Vagina (tissue), 2 donors: ENCODE data around the gene HOXA9. TPM values are rescaled to one million over a fixed set of nuclear protein-coding genes. Genes with fewer than 3 reads are reported as not detected.
A peak's percentile ranks its signal among the peaks of the same experiment; 100 is the strongest.

Source experiments
- DNase-seq, 2 donors: peaks; one replicate each; pipeline ENCODE4 v3.0.0-alpha.2; 2017; ENCODE audit errors: extremely low spot score in 2 of 2
- H3K27ac ChIP-seq: fragments of 200-600 bp; sonication (generic); one replicate; pipeline ENCODE4 v1.5.1; 2019
- H3K27me3 ChIP-seq: fragments of 200-600 bp; sonication (generic); one replicate; pipeline ENCODE4 v1.5.1; 2019
- H3K36me3 ChIP-seq, 2 donors: fragments of 200-600 bp; sonication (generic); one replicate each; pipeline ENCODE4 v1.5.1; 2017 to 2019
- H3K4me1 ChIP-seq: fragments of 200-600 bp; sonication (generic); one replicate; pipeline ENCODE4 v1.5.1; 2019
- H3K4me3 ChIP-seq, 2 donors: fragments of 200-600 bp; sonication (generic); 1 replicate in 1 of 2; 2 replicates in 1 of 2; pipeline ENCODE4 v1.5.1; 2016 to 2019
- H3K9me3 ChIP-seq: fragments of 200-600 bp; sonication (generic); one replicate; pipeline ENCODE4 v1.5.1; 2019
- POLR2A ChIP-seq, 2 donors: fragments of 450-650 bp; IDR thresholded peaks; one replicate each; pipeline ENCODE4 v1.6.1; 2017; ENCODE audit warnings: antibody characterized with exemption in 2 of 2, mild to moderate bottlenecking in 2 of 2, moderate library complexity in 2 of 2
- POLR2AphosphoS5 ChIP-seq, 2 donors: sonication (generic); formaldehyde crosslinking; IDR thresholded peaks; one replicate each; pipeline ENCODE4 v1.9.0; 2017; ENCODE audit warnings: antibody characterized with exemption in 2 of 2, mild to moderate bottlenecking in 2 of 2, low read depth in 1 of 2; ENCODE audit not compliant: insufficient read depth in 1 of 2
- intact Hi-C: fragments of 100-400 bp; cut with DNase I; formaldehyde crosslinking; loops from one replicate; pipeline ENCODE4 v1.15.1; 2023
- total RNA-seq: library from RNA; depleted of rRNA; stranded (reverse); fragments of >200 nt; gene quantifications from one replicate; pipeline ENCODE4 v1.2.3, GENCODE V29; 2016
- TF ChIP-seq, protein P1 (sequence below), 3 experiments: fragments of 450-650 bp in 2 of 3; fragments of 200-600 bp in 1 of 3; sonication (generic) in 1 of 3; IDR thresholded peaks; one replicate each; pipeline ENCODE4 v1.5.1; 2017 to 2019; ENCODE audit warnings: antibody characterized with exemption in 3 of 3, mild to moderate bottlenecking in 2 of 3, moderate library complexity in 2 of 3

Gene HOXA9
- total RNA-seq, 1 donor from 2014 or later: 13.0 TPM

DNA sequence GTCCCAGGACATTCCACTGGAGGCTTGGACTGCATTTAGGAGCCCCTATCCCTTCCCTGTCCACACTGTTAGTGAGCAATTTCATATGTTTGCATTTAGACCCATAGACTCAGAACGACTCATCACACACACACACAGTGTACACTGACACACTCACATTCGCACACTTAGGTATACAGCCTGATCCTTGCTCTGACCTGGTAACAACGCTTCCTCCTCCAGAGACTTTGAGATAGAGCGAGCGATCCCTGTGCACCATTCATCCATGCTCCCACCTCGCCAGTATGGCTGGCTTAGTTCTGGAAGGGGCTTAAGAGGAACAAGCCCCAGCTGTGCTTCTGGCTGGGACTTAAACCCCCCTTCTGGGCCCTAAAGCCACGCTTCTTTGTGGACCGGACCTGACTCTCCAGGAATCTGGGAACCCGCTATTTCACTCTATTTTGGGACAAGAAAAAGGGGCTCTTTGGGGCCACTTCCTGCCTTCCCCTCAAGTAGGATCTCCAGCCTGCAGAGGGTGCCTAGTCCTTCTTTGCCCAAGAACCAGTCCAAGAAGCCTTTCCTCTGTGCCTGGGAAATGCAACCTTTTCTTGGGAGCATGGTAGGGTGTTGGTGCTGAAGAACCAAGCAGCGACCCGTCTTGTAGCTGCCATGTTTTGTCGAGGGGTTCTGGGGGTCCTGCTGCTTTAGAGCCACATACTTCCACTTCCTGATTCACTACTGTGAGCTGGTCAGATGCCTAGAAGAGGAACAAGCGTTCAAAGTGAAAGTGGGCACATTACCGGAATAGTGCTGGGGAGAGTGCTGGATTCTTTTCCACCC, 35.6 kb upstream of the HOXA9 start:
- H3K27ac ChIP-seq: peak overlapping the region; percentile 93
- peak overlapping the region; percentile 88 to 91 for H3K4me3 ChIP-seq
- peaks cover 42% of the 10 kb centered on the region for H3K4me1 ChIP-seq
- peaks cover 11% of the 10 kb centered on the region for H3K27me3 ChIP-seq
- TF ChIP-seq POLR2A (IDR thresholded peaks at IDR 0.05): no peak
- TF ChIP-seq POLR2AphosphoS5 (IDR thresholded peaks at IDR 0.05; ENCODE audit: insufficient read depth in 1 of 2, low read depth in 1 of 2): no peak
- TF ChIP-seq, protein P1, sequence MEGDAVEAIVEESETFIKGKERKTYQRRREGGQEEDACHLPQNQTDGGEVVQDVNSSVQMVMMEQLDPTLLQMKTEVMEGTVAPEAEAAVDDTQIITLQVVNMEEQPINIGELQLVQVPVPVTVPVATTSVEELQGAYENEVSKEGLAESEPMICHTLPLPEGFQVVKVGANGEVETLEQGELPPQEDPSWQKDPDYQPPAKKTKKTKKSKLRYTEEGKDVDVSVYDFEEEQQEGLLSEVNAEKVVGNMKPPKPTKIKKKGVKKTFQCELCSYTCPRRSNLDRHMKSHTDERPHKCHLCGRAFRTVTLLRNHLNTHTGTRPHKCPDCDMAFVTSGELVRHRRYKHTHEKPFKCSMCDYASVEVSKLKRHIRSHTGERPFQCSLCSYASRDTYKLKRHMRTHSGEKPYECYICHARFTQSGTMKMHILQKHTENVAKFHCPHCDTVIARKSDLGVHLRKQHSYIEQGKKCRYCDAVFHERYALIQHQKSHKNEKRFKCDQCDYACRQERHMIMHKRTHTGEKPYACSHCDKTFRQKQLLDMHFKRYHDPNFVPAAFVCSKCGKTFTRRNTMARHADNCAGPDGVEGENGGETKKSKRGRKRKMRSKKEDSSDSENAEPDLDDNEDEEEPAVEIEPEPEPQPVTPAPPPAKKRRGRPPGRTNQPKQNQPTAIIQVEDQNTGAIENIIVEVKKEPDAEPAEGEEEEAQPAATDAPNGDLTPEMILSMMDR (IDR thresholded peaks at IDR 0.05): no peak
- intact Hi-C loops: loop anchor here (5.0 to 10.0 kb wide), 2 partner anchors 376 to 724 kb away; no protein-coding TSS in a partner anchor
- no peaks in the 10 kb centered on the region for H3K36me3 ChIP-seq
- no peaks in the 10 kb centered on the region for H3K9me3 ChIP-seq
- peak; percentile 90 to 93 for DNase-seq

DNA sequence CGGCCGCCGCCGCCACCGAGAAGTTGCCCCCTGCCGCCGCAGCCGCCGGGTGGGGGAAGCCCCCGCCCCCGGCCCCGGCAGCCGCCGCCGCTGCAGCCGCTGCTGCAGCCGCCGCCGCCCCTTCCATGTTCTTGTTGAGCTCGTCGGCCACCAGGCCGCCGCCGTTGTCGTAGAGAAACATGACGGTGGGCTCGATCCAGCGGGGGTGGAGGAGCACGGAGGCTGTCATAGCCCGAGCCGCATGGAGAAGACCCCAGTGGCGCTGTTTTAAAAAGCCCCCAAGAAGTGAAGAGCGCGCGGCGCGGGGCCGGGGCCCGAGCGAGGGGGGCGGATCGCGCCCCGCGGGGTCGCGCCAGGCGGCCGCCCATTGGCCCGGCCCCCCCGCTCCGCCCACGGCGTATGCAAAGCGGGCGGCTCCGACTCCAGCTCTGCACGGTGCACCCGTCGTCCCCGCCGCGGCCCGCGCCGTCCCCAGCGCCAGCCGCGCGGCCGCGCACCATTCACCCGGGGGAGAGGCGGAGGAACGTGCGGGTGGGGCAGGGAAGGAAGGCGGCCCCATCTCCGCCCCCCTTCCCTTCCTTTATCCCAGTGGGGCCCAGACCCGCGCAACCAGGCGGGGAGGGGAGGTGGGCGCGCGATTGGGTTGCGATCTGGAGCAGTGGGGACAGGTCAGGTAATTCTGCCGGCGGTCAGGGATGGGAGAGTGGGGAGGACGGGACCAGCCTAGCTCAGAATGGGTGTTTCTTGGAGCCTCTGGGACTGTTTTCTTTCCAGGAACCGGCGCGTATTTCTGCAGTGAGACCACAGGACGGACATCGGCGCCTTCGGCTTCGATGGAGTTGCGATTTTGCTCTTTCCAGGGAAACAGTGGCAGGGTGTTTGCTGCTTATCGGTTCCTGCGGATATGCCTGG, 34.8 kb upstream of the HOXA9 start, which contains the start of gene HOXA13:
HOXA13 (minus strand) TSS at position 243 of the 912 bp plus-strand sequence; CDS start at position 229, 14 bp downstream.
- no peaks in the 10 kb centered on the region for H3K36me3 ChIP-seq
- no peaks in the 10 kb centered on the region for H3K9me3 ChIP-seq
- peak within 1 kb of the TSS; percentile 88 to 91 for H3K4me3 ChIP-seq
- TF ChIP-seq POLR2AphosphoS5 (IDR thresholded peaks at IDR 0.05; ENCODE audit: insufficient read depth in 1 of 2, low read depth in 1 of 2): peak; percentile 64 to 98
- TF ChIP-seq, protein P1 (IDR thresholded peaks at IDR 0.05): no peak
- peak in 1 of 2 donors; percentile 88 for TF ChIP-seq POLR2A (IDR thresholded peaks at IDR 0.05)
- peak; percentile 90 to 92 for DNase-seq
- H3K27ac ChIP-seq: peak within 1 kb of the TSS; percentile 99
- H3K27me3 ChIP-seq: peaks cover 11% of the 10 kb centered on the region
- intact Hi-C loops: loop anchor here (5.0 to 10.0 kb wide), 3 partner anchors 377 to 725 kb away; no protein-coding TSS in a partner anchor
- peaks cover 39% of the 10 kb centered on the region for H3K4me1 ChIP-seq

DNA sequence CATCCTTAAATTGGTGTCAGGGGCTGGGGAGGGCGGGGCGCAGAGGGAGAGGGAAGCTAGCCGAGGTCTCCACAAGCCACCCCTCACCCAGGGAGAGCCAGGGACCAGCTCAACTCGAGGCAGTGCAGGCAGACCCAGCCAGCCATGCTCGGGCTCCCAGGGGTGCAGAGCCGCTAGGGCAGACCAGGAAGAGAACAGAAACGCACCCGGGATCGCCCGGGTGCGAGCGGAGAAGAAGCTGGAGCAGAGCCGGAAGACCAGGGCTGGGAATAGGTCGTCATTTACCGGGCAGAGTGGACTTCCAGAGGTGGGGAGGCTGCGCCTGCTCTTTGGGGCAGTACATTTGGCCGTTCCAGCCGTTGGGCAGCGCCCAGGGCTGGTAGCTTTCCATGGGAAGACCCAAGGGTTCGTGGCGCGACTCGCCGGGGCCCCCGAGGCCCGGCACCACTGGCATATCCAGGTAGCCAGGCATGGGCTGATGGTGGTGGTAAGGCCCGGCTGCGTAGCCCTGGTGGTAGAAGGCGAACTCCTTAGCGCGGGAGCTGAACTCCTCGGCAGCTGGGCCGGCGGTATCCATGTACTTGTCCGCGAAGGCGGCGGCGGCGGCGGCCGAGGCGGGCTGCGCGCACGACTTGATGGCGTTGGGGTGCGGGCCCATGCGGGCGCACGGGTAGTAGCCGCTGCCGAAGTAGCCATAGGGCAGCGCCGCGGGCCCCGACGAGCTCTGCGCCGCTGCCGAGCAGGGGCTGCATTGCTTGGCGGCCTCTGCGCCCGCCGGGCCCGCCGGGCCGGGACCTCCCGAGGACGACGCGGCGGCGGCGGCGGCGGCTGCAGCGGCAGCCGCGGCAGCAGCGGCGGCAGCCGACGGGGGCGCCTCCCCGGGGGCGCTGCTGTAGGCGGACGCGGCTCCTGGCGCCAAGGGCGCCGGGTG, 33.8 kb upstream of the HOXA9 start:
- Histone ChIP-seq H3K4me3 (peak overlapping the region; percentile 88 to 91), H3K27me3 (peaks cover 11% of the 10 kb centered on the region), H3K27ac (peak overlapping the region; percentile 99), H3K36me3 (no peaks in the 10 kb centered on the region), H3K4me1 (peaks cover 29% of the 10 kb centered on the region), H3K9me3 (no peaks in the 10 kb centered on the region)
- intact Hi-C loops: loop anchor here (10.0 kb wide), 1 partner anchor 576 kb away; no protein-coding TSS in a partner anchor
- DNase-seq: peak in 1 of 2 donors; percentile 86
- TF ChIP-seq POLR2A (IDR thresholded peaks at IDR 0.05): no peak
- TF ChIP-seq POLR2AphosphoS5 (IDR thresholded peaks at IDR 0.05; ENCODE audit: insufficient read depth in 1 of 2, low read depth in 1 of 2): peak in 1 of 2 donors; percentile 41
- TF ChIP-seq, protein P1 (IDR thresholded peaks at IDR 0.05): no peak

DNA sequence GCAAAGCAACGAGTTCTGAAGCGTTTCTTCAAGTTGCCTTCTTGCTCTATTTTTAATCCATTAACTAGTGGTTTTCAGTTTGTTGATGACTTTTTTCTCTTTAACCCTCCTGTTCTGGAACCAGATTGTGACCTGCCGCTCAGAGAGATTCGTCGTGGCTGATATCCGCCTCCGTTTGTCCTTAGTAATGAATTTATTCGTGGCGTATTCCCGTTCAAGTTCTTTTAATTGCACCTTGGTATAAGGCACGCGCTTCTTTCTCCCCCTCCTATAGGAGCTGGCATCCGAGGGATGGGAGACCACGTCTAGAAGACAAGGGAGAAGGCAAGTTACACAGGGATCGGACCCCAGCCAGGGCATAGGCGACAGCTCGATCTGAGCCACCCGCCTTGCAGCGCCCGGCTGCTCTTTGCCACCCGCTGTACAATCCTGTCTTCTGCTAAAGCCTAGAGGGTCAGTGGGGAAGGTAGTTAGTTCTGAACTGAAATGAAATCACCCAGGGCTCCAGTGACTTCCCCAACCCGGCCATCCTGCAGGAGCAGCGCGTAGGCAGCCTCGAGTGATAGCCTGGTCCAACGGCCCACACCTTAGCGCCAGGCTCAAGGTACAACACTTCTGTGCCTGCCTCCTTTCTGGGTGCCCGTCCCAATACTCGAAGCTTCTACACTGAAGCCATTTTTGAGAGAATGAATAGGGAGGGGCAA, 33.0 kb upstream of the HOXA9 start:
- Histone ChIP-seq H3K4me3 (peak overlapping the region; percentile 88 to 91), H3K4me1 (peaks cover 23% of the 10 kb centered on the region), H3K9me3 (no peaks in the 10 kb centered on the region), H3K27ac (peak overlapping the region; percentile 99), H3K36me3 (no peaks in the 10 kb centered on the region), H3K27me3 (peaks cover 11% of the 10 kb centered on the region)
- intact Hi-C loops: loop anchor here (10.0 kb wide), 1 partner anchor 577 kb away; no protein-coding TSS in a partner anchor
- no peak for DNase-seq
- no peak for TF ChIP-seq POLR2A (IDR thresholded peaks at IDR 0.05)
- peak in 1 of 2 donors; percentile 26 for TF ChIP-seq POLR2AphosphoS5 (IDR thresholded peaks at IDR 0.05; ENCODE audit: insufficient read depth in 1 of 2, low read depth in 1 of 2)
- TF ChIP-seq, protein P1 (IDR thresholded peaks at IDR 0.05): no peak
